Common myeloid progenitor, CD34-positive (primary cell): ENCODE data around the gene ZNF22.

Source experiments
- CTCF ChIA-PET: fragments of 350-600 bp; sonication (Branson Sonifier 250); formaldehyde crosslinking; loops from one replicate; lab custom pipeline; 2021; ENCODE audit warnings: antibody characterized with exemption; lab: Charles Lee
- POLR2A ChIA-PET: fragments of 350-600 bp; sonication (Branson Sonifier 250); formaldehyde crosslinking; loops from one replicate; lab custom pipeline; 2021; ENCODE audit warnings: antibody characterized with exemption; lab: Charles Lee
- DNase-seq, 3 donors: peaks; one replicate each; pipeline versions ENCODE4 v3.0.0 to v3.0.0-alpha.2; 2013
- H3K27ac ChIP-seq, 2 experiments: 1 replicate in 1 of 2; 2 replicates in 1 of 2; pipeline ENCODE4 v1.7.0; 2013; ENCODE audit warnings: inconsistent platforms in 2 of 2, low read length in 2 of 2, mild to moderate bottlenecking in 2 of 2, low read depth in 1 of 2, moderate library complexity in 1 of 2; ENCODE audit not compliant: severe bottlenecking in 2 of 2, insufficient read depth in 1 of 2, poor library complexity in 1 of 2
- H3K27me3 ChIP-seq, 5 experiments: replicated peaks in 2 of 5; 1 replicate in 3 of 5; 2 replicates in 2 of 5; pipeline versions ENCODE4 v1.6.1 to v1.7.0; 2013; ENCODE audit warnings: low read length in 4 of 5, mild to moderate bottlenecking in 2 of 5, moderate library complexity in 2 of 5, inconsistent platforms in 1 of 5; ENCODE audit not compliant: insufficient read depth in 5 of 5, control insufficient read depth in 4 of 5
- H3K36me3 ChIP-seq, 4 experiments: 1 replicate in 2 of 4; 2 replicates in 2 of 4; pipeline versions ENCODE4 v1.6.1 to v1.7.0; 2013; ENCODE audit warnings: low read length in 3 of 4, control low read depth in 1 of 4, mild to moderate bottlenecking in 1 of 4; ENCODE audit not compliant: control insufficient read depth in 4 of 4, insufficient read depth in 4 of 4
- H3K4me1 ChIP-seq, 4 experiments: 1 replicate in 3 of 4; 2 replicates in 1 of 4; pipeline versions ENCODE4 v1.6.1 to v1.7.1; 2013; ENCODE audit warnings: low read length in 3 of 4, mild to moderate bottlenecking in 3 of 4, control low read depth in 1 of 4, inconsistent platforms in 1 of 4, moderate library complexity in 1 of 4; ENCODE audit not compliant: control insufficient read depth in 4 of 4, insufficient read depth in 4 of 4; ENCODE audit errors: control extremely low read depth in 1 of 4
- H3K4me3 ChIP-seq, 7 experiments: 1 replicate in 4 of 7; 2 replicates in 3 of 7; pipeline versions ENCODE4 v1.5.1 to v1.7.0; 2013; ENCODE audit warnings: mild to moderate bottlenecking in 7 of 7, low read length in 6 of 7, moderate library complexity in 6 of 7, inconsistent platforms in 2 of 7, low read depth in 2 of 7, control low read depth in 1 of 7; ENCODE audit not compliant: insufficient read depth in 4 of 7, control insufficient read depth in 1 of 7; ENCODE audit errors: extremely low read depth in 1 of 7
- H3K9me3 ChIP-seq, 5 experiments: 1 replicate in 4 of 5; 2 replicates in 1 of 5; pipeline versions ENCODE4 v1.6.1 to v1.7.1; 2013; ENCODE audit warnings: low read length in 4 of 5, mild to moderate bottlenecking in 2 of 5, inconsistent platforms in 1 of 5, low read depth in 1 of 5, moderate library complexity in 1 of 5; ENCODE audit not compliant: control insufficient read depth in 4 of 5, insufficient read depth in 2 of 5; ENCODE audit errors: control extremely low read depth in 1 of 5
- WGBS: methylation state at CpG from one replicate; pipeline ENCODE4 v1.1.5; 2013; ENCODE audit not compliant: insufficient coverage; 5-methylcytosine and 5-hydroxymethylcytosine counted together

ZNF22 gene

DNA sequence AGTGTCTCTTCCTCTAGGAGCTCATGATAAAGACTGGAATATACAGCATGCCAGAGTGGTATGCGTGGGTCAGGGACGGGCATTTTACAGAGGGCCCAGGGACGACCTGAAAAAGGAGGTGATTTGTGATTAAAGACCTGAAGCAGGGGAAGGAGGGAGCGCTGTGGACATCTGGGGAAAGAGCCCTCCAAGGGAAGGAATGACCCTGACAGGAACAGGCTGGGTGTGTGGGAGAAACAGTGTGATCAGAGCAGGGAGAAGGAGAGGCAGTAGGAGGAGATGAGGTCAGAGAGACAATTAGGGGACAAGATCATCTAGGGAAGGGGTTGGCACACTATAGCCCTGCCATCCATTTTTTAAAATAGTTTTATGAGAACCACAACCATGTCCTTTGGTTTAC is 44.5 kb upstream of the ZNF22 start:
- WGBS = 98% methylated on average over 4 of the region's 4 CpGs
- H3K27ac ChIP-seq = no peak overlapping the region
- H3K9me3 ChIP-seq = no peaks in the 10 kb centered on the region
- peaks cover 6 to 30% (median 21%) of the 10 kb centered on the region in 4 experiments for H3K4me1 ChIP-seq
- DNase-seq = no peak
- H3K4me3 ChIP-seq = no peak overlapping the region
- ChIA-PET POLR2A (no interaction called here), CTCF (interaction anchor here (1.1 to 2.7 kb wide), 3 partner anchors 10 to 23 kb away, joined by 5 to 6 read pairs (median 6); no protein-coding TSS in a partner anchor)
- H3K27me3 ChIP-seq = no peaks in the 10 kb centered on the region
- H3K36me3 ChIP-seq = peaks cover 0 to 7% (median 2%) of the 10 kb centered on the region in 4 experiments

DNA sequence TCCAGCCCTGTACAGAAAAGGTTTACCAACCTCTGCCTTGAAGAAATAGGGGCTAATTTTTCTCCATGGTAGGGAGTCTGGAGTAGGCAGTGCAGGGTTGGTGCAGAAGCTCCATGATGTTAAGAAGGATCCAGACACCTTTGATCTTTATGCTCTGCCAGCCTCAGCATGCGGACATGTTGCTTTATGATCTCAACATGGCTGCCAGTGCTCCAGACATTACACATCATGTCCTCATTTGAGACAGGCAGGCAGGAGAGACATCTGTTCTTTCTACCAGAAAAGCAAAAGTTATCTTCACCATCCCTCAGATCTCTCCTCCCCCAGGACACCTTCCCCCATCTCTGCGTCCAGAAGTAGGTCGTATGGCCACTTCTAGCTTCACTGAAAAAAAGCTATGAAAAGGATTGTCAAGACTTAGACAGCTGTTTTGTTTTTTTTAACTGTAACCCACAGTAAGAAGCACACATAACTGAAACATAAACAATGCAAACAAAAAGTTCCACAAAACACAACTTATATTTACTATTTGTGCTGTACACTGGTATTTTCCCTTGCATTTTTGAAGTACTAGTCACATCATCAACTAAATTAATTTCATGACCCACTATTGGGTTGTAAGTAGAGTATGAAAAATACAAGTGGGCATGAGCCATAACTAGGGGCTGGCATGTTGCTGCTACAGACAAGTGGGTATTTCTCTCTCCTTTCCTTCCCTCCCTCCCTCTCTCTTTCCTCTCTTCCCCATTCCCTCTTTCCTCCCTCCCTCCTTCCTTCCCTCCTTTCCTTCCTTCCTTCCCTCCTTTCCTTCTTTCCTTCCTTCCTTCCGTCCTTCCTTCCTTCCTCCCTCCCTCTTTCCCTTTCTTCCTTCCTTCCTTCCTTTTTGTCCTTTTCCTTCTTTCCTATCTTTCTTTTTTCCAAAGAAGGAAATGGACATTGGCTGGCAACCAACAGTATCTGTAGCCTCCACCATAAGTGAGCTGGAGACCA is 43.7 kb upstream of the ZNF22 start:
- Histone ChIP-seq H3K27me3 (no peaks in the 10 kb centered on the region), H3K36me3 (peaks cover 0 to 7% (median 2%) of the 10 kb centered on the region in 4 experiments), H3K9me3 (no peaks in the 10 kb centered on the region), H3K27ac (no peak overlapping the region), H3K4me1 (peaks cover 6 to 34% (median 21%) of the 10 kb centered on the region in 4 experiments), H3K4me3 (no peak overlapping the region)
- 97% methylated on average over 4 of the region's 4 CpGs for WGBS
- CTCF ChIA-PET = interaction anchor here (1.1 to 2.7 kb wide), 5 partner anchors 11 to 24 kb away, joined by 3 to 6 read pairs (median 5); no protein-coding TSS in a partner anchor
- POLR2A ChIA-PET = no interaction called here
- DNase-seq = no peak

DNA sequence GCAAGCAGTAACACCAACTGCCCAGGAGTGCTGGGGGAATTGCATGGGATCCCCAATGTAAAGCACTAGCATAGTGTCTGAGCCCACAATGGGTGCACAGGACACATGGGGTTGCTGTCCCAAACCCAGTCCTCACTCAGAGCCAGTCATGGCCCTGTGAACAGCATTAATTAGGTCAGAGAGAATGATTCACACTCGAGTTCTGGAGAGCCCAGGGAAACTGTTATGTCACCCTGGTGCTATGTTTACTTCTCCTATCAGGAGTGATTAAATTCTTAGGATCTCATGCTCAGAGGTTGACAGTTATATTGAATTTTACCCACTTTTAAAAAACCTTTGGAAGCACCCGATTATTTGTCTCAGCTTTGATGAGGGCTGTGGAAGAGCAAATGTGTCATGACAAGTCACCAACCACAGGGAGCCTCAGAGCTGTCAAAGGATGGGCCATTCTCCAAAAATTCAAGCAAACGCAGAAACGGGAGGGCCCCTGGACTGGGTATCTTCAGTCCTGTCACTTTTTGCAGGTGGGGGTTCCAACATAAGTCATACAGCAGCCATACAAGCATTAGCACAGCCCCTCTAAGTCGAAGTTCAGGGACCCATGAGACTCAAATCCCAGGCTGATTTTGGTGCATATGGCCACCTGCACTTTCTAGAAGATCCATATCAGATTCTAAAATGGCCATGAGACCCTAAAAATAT is 42.4 kb upstream of the ZNF22 start:
- POLR2A ChIA-PET = no interaction called here
- peaks cover 6 to 39% (median 24%) of the 10 kb centered on the region in 4 experiments for H3K4me1 ChIP-seq
- CTCF ChIA-PET = interaction anchor here (1.6 to 2.7 kb wide), 3 partner anchors 12 to 26 kb away, joined by 4 to 6 read pairs (median 5); no protein-coding TSS in a partner anchor
- no peak overlapping the region for H3K27ac ChIP-seq
- 91% methylated on average over 5 of the region's 5 CpGs for WGBS
- H3K27me3 ChIP-seq = no peaks in the 10 kb centered on the region
- no peak for DNase-seq
- H3K36me3 ChIP-seq = peaks cover 0 to 7% (median 2%) of the 10 kb centered on the region in 4 experiments
- H3K4me3 ChIP-seq = peak overlapping the region in 6 of 7 experiments; percentile 68 to 85 (median 80)
- no peaks in the 10 kb centered on the region for H3K9me3 ChIP-seq

DNA sequence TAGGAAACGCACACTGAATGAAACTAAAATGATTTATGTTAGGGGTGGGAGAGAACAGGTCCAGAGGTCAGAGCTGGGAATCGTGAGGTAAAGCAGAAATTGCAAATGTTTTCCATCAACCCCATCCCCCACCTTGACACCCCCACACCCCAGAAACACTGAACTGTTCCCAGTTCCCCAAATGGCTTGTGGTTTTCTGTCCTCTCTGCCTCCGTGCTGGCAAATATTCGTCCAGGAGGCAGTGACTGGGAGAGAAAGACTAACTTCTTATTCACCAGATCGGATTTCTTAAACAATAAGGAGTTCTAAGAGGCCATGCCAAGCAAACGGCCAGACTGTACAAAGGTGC is 41.9 kb upstream of the ZNF22 start:
- H3K9me3 ChIP-seq = no peaks in the 10 kb centered on the region
- H3K4me1 ChIP-seq = peaks cover 6 to 44% (median 24%) of the 10 kb centered on the region in 4 experiments
- H3K27ac ChIP-seq = peak overlapping the region in 1 of 2 experiments; percentile 60
- ChIA-PET CTCF (no interaction called here), POLR2A (no interaction called here)
- DNase-seq = no peak
- 3% methylated on average over 5 of the region's 6 CpGs for WGBS
- no peaks in the 10 kb centered on the region for H3K27me3 ChIP-seq
- peak overlapping the region; percentile 57 to 85 (median 79) for H3K4me3 ChIP-seq
- H3K36me3 ChIP-seq = peaks cover 0 to 7% (median 2%) of the 10 kb centered on the region in 4 experiments

DNA sequence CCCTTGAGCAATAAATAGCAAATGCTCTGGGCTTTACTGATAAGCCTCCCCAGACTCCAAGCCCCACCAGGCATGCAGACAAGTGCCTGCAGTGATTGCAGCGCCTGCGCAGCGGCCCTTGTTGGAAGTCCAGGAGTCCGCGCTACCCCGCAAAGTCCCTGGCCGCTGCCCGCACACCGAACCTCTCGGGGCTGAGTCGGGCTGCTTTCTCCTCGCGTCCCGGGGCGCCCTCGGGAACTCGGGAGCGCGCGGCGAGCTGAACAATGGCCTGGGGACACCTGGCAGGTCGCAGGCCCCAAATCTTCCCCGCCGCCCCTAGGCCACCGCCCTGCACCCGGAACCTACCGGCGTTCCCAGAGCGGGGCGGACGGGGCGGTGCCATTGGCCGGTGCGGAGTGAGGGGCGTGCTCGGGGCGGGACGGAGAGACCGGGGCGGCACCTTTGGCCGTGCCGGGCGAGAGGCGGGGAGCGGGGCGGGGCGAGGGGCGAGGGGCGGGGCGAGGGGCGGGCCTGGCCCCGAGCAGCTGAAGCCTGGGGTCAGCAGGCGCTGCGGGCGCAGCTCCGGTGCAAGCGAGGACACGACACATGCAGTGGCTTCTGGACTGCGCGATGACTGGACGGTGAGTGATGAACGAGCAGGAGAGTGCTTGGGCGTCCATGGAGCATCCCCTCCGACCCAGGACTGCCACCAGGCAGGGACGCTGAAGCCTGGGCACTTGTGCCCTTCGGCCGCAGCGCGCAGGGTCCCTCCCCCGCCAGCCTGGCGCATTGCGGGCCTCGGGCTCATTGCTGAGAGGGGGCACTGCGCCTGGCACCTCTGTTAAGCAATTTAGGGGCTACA is 41.3 kb upstream of the ZNF22 start, which contains the start of gene RASSF4:
Gene RASSF4 (plus strand): TSS at position 556 of the 841 bp plus-strand sequence. CDS start 10,401 bp downstream, outside the sequence.
- Histone ChIP-seq H3K36me3 (peaks cover 0 to 7% (median 2%) of the 10 kb centered on the region in 4 experiments), H3K4me3 (peak within 1 kb of the TSS; percentile 57 to 85 (median 79)), H3K27ac (peak within 1 kb of the TSS in 1 of 2 experiments; percentile 60), H3K27me3 (no peaks in the 10 kb centered on the region), H3K9me3 (no peaks in the 10 kb centered on the region), H3K4me1 (peaks cover 6 to 50% (median 24%) of the 10 kb centered on the region in 4 experiments)
- whole genome bisulfite sequencing = under 1% methylated on average over 40 of the region's 74 CpGs
- peak; percentile 81 to 89 (median 88) for DNase-seq
- POLR2A ChIA-PET = no interaction called here
- CTCF ChIA-PET = no interaction called here

DNA sequence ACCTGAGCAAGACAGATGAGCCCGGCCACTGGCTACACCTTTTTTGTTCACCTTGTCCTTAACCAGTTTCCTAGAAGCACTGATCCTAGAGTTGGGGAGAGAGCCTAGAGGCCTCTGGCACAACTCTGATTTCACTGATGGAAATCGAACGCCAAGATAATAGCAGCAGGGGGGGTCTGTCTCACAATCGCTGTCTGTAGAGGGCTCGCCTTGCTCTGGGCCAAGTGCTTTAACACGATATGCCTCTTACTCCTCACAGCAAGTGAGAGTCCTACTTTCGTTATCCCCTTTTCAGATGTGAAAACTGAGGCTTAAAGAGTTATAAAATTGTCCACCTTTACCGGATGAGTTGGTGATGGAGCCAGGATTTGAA is 40.6 kb upstream of the ZNF22 start:
- H3K27ac ChIP-seq = no peak overlapping the region

More for the DNA sequence above, 40.6 kb upstream of the ZNF22 start:
- WGBS = 62% methylated on average over 6 of the region's 8 CpGs
- CTCF ChIA-PET = interaction anchor here (2.2 to 3.9 kb wide), 2 partner anchors 16 to 28 kb away, joined by 8 to 32 read pairs; no protein-coding TSS in a partner anchor
- H3K9me3 ChIP-seq = no peaks in the 10 kb centered on the region
- no peaks in the 10 kb centered on the region for H3K27me3 ChIP-seq
- peaks cover 6 to 54% (median 24%) of the 10 kb centered on the region in 4 experiments for H3K4me1 ChIP-seq
- no peak for DNase-seq
- H3K36me3 ChIP-seq = peaks cover 0 to 7% (median 2%) of the 10 kb centered on the region in 4 experiments
- POLR2A ChIA-PET = interaction anchor here (0.6 kb wide), 1 partner anchor 13 kb away, joined by 3 read pairs; no protein-coding TSS in a partner anchor
- peak overlapping the region in 6 of 7 experiments; percentile 46 to 85 (median 56) for H3K4me3 ChIP-seq
